Measurements from ENCODE around the gene CCNL2.

DNA sequence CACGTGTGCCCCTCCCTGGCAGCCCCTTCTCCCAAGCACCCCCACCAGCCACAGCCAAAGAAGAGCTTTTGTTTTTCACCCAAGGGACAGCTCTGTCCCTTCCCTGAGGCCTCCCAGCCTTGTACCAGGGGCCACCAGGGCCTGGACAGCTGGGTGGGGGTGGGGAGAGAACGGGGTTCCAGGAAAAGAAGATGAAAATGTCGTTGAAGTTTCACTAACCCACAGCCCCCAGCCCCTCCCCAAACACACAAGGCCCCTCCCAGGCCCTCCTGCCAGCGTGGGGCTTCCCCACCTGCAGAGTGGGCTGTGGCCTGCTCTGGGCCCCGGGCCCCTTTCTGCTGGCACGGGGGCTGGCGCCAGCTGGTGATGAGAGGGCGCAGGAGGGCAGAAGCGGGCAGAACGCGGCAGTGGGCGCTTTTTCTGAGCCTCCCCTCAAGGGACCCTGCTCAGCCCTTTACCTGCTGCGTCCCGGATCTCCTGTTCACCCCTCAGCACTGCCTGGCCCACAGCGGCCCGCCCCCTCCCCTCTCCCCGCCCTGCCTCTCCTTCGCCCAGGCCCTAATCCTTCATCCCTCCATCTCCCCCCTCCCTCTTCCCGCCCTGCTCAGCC lies 27.5 kb upstream of the CCNL2 start:
- TF ChIP-seq POLR2A (IDR thresholded peaks at IDR 0.05; ENCODE audit: extremely low read depth, insufficient read length) (no peak), CTCF (IDR thresholded peaks at IDR 0.05; ENCODE audit: low read depth, low read length) (no peak), MYC (IDR thresholded peaks at IDR 0.05; ENCODE audit: low read depth, low read length) (no peak)
- TF ChIP-seq, protein P1, sequence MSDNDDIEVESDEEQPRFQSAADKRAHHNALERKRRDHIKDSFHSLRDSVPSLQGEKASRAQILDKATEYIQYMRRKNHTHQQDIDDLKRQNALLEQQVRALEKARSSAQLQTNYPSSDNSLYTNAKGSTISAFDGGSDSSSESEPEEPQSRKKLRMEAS (IDR thresholded peaks at IDR 0.05; ENCODE audit: low read depth, low read length) = no peak
